ENCODE results near the gene PCAT7. TPM values are rescaled to one million over a fixed set of nuclear protein-coding genes. Genes with fewer than 3 reads are reported as not detected.
"Not testable (repeated sequence)": the region's sequence is repeated elsewhere in the genome, so short reads cannot be mapped to it uniquely, and the experiment has no call there.

Gene PCAT7
- polyA plus RNA-seq, 1 donor from 2014 or later = 7.7 TPM

DNA sequence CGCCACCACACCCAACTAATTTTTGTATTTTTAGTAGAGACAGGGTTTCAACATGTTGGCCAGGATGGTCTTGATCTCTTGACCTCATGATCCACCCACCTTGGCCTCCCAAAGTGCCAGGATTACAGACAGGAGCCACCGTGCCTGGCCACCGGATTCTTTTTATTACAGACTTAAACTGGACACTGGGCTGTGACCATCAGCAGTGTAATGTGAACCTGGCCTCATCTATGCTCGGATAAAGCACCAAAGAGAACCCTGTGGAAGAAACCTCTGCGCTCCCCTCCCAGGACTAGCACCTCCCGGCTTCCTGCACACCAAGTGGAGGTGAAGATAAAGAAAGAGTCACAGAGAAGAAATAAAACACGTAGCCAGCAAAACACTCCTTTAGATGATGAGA, 37.8 kb downstream of the PCAT7 start:
- not testable (repeated sequence) for H3K9me2 ChIP-seq (ENCODE audit: insufficient read depth, low read length); H4K20me1 ChIP-seq (ENCODE audit: insufficient read depth); H3K4me2 ChIP-seq (ENCODE audit: low read length); H3K79me2 ChIP-seq (replicated peaks; ENCODE audit: insufficient read depth, low read length); H3K27ac ChIP-seq (ENCODE audit: low read length); H3K9ac ChIP-seq (ENCODE audit: low read length); H3K27me3 ChIP-seq (ENCODE audit: insufficient read depth, low read depth, low read length); H3K4me3 ChIP-seq (ENCODE audit: low read length); H3F3A ChIP-seq (ENCODE audit: insufficient read depth, low read length, poor library complexity, severe bottlenecking); H3K36me3 ChIP-seq (ENCODE audit: insufficient read depth, low read length); H2AFZ ChIP-seq (ENCODE audit: low read depth, low read length); H3K9me3 ChIP-seq (ENCODE audit: low read length)

DNA sequence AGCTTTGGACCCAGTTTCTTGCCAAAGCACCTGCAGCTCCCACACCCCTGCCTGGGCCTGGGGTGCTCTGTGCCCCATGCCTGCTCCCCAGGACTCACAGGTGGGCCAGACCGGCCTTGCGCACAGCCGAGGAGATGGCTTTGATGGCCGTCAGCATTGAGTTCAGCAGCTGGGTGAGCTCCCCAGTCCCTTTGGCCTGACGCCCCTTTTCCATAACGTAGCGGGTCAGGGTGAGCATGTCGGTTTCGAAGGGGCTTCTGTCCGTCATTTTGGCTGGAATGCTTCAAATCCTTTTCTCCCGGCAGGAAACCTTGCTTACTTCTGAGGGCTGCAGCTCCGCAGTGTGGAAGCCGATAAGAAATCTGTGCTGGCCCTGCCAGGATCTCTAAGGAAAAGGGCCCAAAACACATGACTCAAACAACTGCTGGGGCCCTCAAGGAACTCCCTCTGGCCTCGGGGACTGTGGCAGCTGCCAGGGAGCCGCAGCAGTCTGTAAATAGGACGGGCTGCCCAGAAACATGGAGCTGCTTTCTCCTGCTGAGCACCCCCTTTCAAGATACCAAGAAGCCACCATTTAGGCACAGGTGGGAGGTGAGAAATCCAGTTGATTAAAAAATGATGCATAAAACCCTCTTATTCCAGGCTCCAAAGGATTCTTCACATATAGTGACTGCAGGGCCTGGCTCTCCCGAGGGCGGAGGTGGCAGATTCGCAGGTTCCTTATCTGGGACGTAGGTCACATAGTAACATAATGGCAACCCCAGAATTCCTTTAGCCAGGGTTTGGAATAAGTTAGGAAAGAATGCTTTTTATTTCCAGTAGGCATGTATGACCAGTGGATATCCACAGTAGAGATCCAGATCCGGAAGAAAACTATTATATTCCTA, 38.8 kb downstream of the PCAT7 start, which contains the start of gene FBP2:
TSS of gene FBP2 (minus strand) at position 366 of the 887 bp plus-strand sequence. CDS start at position 268, 98 bp downstream.
- TF ChIP-seq POLR2AphosphoS5 (IDR thresholded peaks at IDR 0.05) = no peak
- TF ChIP-seq MXI1 (conservative IDR thresholded peaks at IDR 0.05; ENCODE audit: poor library complexity, severe bottlenecking) = no peak
- TF ChIP-seq EP300 (conservative IDR thresholded peaks at IDR 0.05; ENCODE audit: poor library complexity, severe bottlenecking) = no peak
- no peak for TF ChIP-seq TAF1 (IDR thresholded peaks at IDR 0.05; ENCODE audit: low read depth)
- no peak for TF ChIP-seq RAD21 (conservative IDR thresholded peaks at IDR 0.05)
- TF ChIP-seq, protein P1, sequence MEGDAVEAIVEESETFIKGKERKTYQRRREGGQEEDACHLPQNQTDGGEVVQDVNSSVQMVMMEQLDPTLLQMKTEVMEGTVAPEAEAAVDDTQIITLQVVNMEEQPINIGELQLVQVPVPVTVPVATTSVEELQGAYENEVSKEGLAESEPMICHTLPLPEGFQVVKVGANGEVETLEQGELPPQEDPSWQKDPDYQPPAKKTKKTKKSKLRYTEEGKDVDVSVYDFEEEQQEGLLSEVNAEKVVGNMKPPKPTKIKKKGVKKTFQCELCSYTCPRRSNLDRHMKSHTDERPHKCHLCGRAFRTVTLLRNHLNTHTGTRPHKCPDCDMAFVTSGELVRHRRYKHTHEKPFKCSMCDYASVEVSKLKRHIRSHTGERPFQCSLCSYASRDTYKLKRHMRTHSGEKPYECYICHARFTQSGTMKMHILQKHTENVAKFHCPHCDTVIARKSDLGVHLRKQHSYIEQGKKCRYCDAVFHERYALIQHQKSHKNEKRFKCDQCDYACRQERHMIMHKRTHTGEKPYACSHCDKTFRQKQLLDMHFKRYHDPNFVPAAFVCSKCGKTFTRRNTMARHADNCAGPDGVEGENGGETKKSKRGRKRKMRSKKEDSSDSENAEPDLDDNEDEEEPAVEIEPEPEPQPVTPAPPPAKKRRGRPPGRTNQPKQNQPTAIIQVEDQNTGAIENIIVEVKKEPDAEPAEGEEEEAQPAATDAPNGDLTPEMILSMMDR (IDR thresholded peaks at IDR 0.05; ENCODE audit: poor library complexity, severe bottlenecking) = no peak
- TF ChIP-seq, protein P2, sequence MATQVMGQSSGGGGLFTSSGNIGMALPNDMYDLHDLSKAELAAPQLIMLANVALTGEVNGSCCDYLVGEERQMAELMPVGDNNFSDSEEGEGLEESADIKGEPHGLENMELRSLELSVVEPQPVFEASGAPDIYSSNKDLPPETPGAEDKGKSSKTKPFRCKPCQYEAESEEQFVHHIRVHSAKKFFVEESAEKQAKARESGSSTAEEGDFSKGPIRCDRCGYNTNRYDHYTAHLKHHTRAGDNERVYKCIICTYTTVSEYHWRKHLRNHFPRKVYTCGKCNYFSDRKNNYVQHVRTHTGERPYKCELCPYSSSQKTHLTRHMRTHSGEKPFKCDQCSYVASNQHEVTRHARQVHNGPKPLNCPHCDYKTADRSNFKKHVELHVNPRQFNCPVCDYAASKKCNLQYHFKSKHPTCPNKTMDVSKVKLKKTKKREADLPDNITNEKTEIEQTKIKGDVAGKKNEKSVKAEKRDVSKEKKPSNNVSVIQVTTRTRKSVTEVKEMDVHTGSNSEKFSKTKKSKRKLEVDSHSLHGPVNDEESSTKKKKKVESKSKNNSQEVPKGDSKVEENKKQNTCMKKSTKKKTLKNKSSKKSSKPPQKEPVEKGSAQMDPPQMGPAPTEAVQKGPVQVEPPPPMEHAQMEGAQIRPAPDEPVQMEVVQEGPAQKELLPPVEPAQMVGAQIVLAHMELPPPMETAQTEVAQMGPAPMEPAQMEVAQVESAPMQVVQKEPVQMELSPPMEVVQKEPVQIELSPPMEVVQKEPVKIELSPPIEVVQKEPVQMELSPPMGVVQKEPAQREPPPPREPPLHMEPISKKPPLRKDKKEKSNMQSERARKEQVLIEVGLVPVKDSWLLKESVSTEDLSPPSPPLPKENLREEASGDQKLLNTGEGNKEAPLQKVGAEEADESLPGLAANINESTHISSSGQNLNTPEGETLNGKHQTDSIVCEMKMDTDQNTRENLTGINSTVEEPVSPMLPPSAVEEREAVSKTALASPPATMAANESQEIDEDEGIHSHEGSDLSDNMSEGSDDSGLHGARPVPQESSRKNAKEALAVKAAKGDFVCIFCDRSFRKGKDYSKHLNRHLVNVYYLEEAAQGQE (IDR thresholded peaks at IDR 0.05; ENCODE audit: borderline replicate concordance) = no peak
- no peak for TF ChIP-seq SMC3 (conservative IDR thresholded peaks at IDR 0.05; ENCODE audit: poor library complexity)
- Histone ChIP-seq H3K4me3 (ENCODE audit: low read length) (no peak within 1 kb of the TSS), H4K20me1 (ENCODE audit: insufficient read depth) (no peaks in the 10 kb centered on the region), H3F3A (ENCODE audit: insufficient read depth, low read length, poor library complexity, severe bottlenecking) (no peaks in the 10 kb centered on the region), H3K27me3 (ENCODE audit: insufficient read depth, low read depth, low read length) (no peaks in the 10 kb centered on the region), H3K9me2 (ENCODE audit: insufficient read depth, low read length) (no peaks in the 10 kb centered on the region), H3K79me2 (replicated peaks; ENCODE audit: insufficient read depth, low read length) (no peaks in the 10 kb centered on the region), H3K36me3 (ENCODE audit: insufficient read depth, low read length) (no peaks in the 10 kb centered on the region), H3K4me2 (ENCODE audit: low read length) (no peak within 1 kb of the TSS), H3K9ac (ENCODE audit: low read length) (no peak within 1 kb of the TSS), H2AFZ (ENCODE audit: low read depth, low read length) (no peak within 1 kb of the TSS), H3K9me3 (ENCODE audit: low read length) (no peaks in the 10 kb centered on the region), H3K27ac (ENCODE audit: low read length) (no peak within 1 kb of the TSS)

DNA sequence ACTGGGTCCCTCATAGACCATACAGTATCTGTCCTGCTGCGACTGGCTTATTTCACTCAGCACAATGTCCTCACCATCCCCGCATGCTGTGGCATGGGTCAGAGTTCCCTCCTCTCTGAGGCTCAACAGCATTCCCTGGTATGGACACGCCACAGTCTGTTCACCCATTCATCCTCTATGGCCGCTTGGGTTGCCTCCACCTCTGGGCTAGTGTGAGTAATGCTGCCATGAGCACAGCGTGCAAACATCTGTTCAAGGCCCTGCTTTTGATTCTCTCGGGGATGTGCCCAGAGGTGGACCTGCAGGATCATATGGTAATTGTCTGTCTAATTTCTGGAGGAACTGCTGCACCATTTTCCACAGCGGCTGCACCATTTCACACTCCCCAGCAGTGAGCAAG, 44.2 kb downstream of the PCAT7 start:
- Histone ChIP-seq H3F3A (ENCODE audit: insufficient read depth, low read length, poor library complexity, severe bottlenecking) (no peaks in the 10 kb centered on the region), H3K9ac (ENCODE audit: low read length) (no peak overlapping the region), H3K4me2 (ENCODE audit: low read length) (no peak overlapping the region), H3K27ac (ENCODE audit: low read length) (no peak overlapping the region), H3K9me2 (ENCODE audit: insufficient read depth, low read length) (no peaks in the 10 kb centered on the region), H4K20me1 (ENCODE audit: insufficient read depth) (no peaks in the 10 kb centered on the region), H2AFZ (ENCODE audit: low read depth, low read length) (no peak overlapping the region), H3K36me3 (ENCODE audit: insufficient read depth, low read length) (no peaks in the 10 kb centered on the region), H3K27me3 (ENCODE audit: insufficient read depth, low read depth, low read length) (no peaks in the 10 kb centered on the region), H3K79me2 (replicated peaks; ENCODE audit: insufficient read depth, low read length) (no peaks in the 10 kb centered on the region), H3K4me3 (ENCODE audit: low read length) (no peak overlapping the region), H3K9me3 (ENCODE audit: low read length) (no peaks in the 10 kb centered on the region)
- TF ChIP-seq, protein P1 (IDR thresholded peaks at IDR 0.05; ENCODE audit: poor library complexity, severe bottlenecking) = no peak
- TF ChIP-seq POLR2AphosphoS5 (IDR thresholded peaks at IDR 0.05) (no peak), EP300 (conservative IDR thresholded peaks at IDR 0.05; ENCODE audit: poor library complexity, severe bottlenecking) (no peak), RAD21 (conservative IDR thresholded peaks at IDR 0.05) (no peak), EZH2 (IDR thresholded peaks at IDR 0.05; ENCODE audit: borderline replicate concordance, insufficient read depth, low read length, poor library complexity, severe bottlenecking) (no peak), TAF1 (IDR thresholded peaks at IDR 0.05; ENCODE audit: low read depth) (no peak), SMC3 (conservative IDR thresholded peaks at IDR 0.05; ENCODE audit: poor library complexity) (no peak)
- TF ChIP-seq, protein P2 (IDR thresholded peaks at IDR 0.05; ENCODE audit: borderline replicate concordance) = no peak

All from neural cell (in vitro differentiated cells).